Type B pancreatic cell (in vitro differentiated cells): ENCODE measurements around the gene GLI3. TPM values are rescaled to one million over a fixed set of nuclear protein-coding genes. Genes with fewer than 3 reads are reported as not detected.

ENCODE experiments used
- DNase-seq: peaks from one replicate; pipeline ENCODE4 v3.0.0; 2021; ENCODE audit warnings: mixed read lengths; ENCODE audit not compliant: unreplicated experiment; ENCODE audit errors: extremely low spot score
- H3K27ac Mint-ChIP-seq: 2 replicates; pipeline ENCODE4 v1.8.0; 2021; ENCODE audit warnings: mild to moderate bottlenecking, mixed read lengths
- H3K27me3 Mint-ChIP-seq: 2 replicates; pipeline ENCODE4 v1.8.0; 2021; ENCODE audit warnings: mixed read lengths
- H3K36me3 Mint-ChIP-seq: 2 replicates; pipeline ENCODE4 v1.8.0; 2021; ENCODE audit warnings: mixed read lengths
- H3K4me1 Mint-ChIP-seq: one replicate; pipeline ENCODE4 v1.8.0; 2021; ENCODE audit warnings: mixed read lengths; ENCODE audit not compliant: unreplicated experiment
- H3K4me3 Mint-ChIP-seq: 2 replicates; pipeline ENCODE4 v1.8.0; 2021; ENCODE audit warnings: mild to moderate bottlenecking, mixed read lengths
- H3K9me3 Mint-ChIP-seq: 2 replicates; pipeline ENCODE4 v1.8.0; 2021; ENCODE audit warnings: mixed read lengths
- CTCF ChIP-seq: fragments of 200-600 bp; sonication (generic); conservative IDR thresholded peaks from 2 replicates; pipeline ENCODE4 v1.5.0; 2021; ENCODE audit warnings: antibody characterized with exemption, mild to moderate bottlenecking
- total RNA-seq: library from RNA; stranded (reverse); gene quantifications from 2 replicates; pipeline ENCODE4 v1.2.1, GENCODE V29; 2021; ENCODE audit warnings: low replicate concordance

The GLI3 gene
- total RNA-seq, 1 donor from 2014 or later: 141 TPM

GRCh38 chr7:41924796-41925195 is 312.2 kb downstream of the GLI3 start:
- H3K9me3 Mint-ChIP-seq: no peaks in the 10 kb centered on the region
- peaks cover 4% of the 10 kb centered on the region for H3K27me3 Mint-ChIP-seq
- DNase-seq: no peak
- no peak for TF ChIP-seq CTCF
- H3K4me3 Mint-ChIP-seq: no peak overlapping the region
- no peak overlapping the region for H3K27ac Mint-ChIP-seq
- H3K36me3 Mint-ChIP-seq: no peaks in the 10 kb centered on the region
- H3K4me1 Mint-ChIP-seq: no peaks in the 10 kb centered on the region

DNA sequence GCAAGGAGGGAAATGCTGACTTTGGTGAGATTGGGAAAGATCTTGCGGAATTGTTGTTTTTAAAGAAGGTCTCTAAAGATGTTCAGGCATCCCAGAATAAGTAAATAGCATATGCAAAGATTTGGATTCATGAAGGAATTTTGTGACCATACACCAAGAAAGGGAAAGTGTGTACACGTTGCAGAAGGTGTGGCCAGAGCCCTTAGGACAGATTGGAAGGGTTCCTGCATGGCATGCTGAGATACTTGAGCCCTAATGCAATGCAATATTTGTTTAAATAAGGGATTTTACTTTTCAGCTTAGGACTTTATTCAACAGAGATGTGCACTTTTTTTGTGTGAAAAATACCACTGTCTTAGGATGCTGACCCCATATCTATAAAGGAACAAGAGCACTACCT is 314.6 kb downstream of the GLI3 start:
- H3K27me3 Mint-ChIP-seq: peaks cover 11% of the 10 kb centered on the region
- H3K4me3 Mint-ChIP-seq: no peak overlapping the region
- TF ChIP-seq CTCF: no peak
- H3K27ac Mint-ChIP-seq: no peak overlapping the region
- DNase-seq: no peak
- H3K36me3 Mint-ChIP-seq: no peaks in the 10 kb centered on the region
- no peaks in the 10 kb centered on the region for H3K4me1 Mint-ChIP-seq
- H3K9me3 Mint-ChIP-seq: no peaks in the 10 kb centered on the region

GRCh38 chr7:41921453-41921981 is 315.5 kb downstream of the GLI3 start:
- Mint-ChIP-seq H3K4me3 (no peak overlapping the region), H3K4me1 (no peaks in the 10 kb centered on the region)

GRCh38 chr7:41918597-41918996 is 318.4 kb downstream of the GLI3 start:
- no peak for DNase-seq
- no peaks in the 10 kb centered on the region for H3K9me3 Mint-ChIP-seq
- no peak overlapping the region for H3K4me3 Mint-ChIP-seq
- H3K36me3 Mint-ChIP-seq: no peaks in the 10 kb centered on the region
- no peaks in the 10 kb centered on the region for H3K4me1 Mint-ChIP-seq
- H3K27me3 Mint-ChIP-seq: peaks cover 11% of the 10 kb centered on the region
- no peak for TF ChIP-seq CTCF
- H3K27ac Mint-ChIP-seq: no peak overlapping the region

More at GRCh38 chr7:41921453-41921981, 315.5 kb downstream of the GLI3 start:
- TF ChIP-seq CTCF: no peak
- Mint-ChIP-seq H3K9me3 (no peaks in the 10 kb centered on the region), H3K36me3 (no peaks in the 10 kb centered on the region), H3K27me3 (peaks cover 11% of the 10 kb centered on the region), H3K27ac (no peak overlapping the region)
- DNase-seq: no peak

DNA sequence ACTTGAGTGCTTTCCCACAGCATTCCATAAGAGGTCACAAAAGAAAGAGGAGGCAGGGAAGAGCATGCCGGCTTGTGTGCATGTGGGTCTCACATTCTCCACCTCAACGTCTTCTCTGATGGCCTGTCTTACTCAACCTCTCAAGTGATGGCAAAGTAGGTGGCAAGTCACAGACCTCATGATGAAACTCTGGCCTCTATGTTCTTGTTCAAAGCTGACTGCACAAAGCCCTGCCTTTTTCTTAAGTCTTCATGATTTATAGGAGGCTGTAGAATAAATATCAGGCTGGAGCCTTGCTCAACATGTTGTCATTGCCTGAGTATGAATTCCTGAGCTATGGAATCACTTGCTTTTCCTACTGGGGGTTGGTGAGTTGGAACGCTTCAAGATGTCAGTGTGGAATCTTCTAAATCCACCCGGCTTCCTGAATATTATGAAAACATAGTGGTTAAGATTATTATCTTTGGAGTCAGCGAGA is 320.5 kb downstream of the GLI3 start:
- H3K4me1 Mint-ChIP-seq: no peaks in the 10 kb centered on the region
- H3K9me3 Mint-ChIP-seq: no peaks in the 10 kb centered on the region

More for the DNA sequence above, 320.5 kb downstream of the GLI3 start:
- no peaks in the 10 kb centered on the region for H3K36me3 Mint-ChIP-seq
- DNase-seq: no peak
- no peak overlapping the region for H3K4me3 Mint-ChIP-seq
- TF ChIP-seq CTCF: no peak
- peaks cover 7% of the 10 kb centered on the region for H3K27me3 Mint-ChIP-seq
- H3K27ac Mint-ChIP-seq: no peak overlapping the region
